OCI-LY7 (cell line): ENCODE results near the gene CHSY3. TPM values are rescaled to one million over a fixed set of nuclear protein-coding genes. Genes with fewer than 3 reads are reported as not detected.

Experiments
- BruUV-seq: library from RNA; stranded (reverse); fragments of 400-500 nt; replicated peaks from 2 replicates; lab custom pipeline; 2021; lab: Mats Ljungman, UMichigan
- CTCF ChIA-PET: fragments of 300-600 bp; sonication (Branson Sonifier 250); formaldehyde crosslinking; loops from one replicate; lab custom pipeline; 2022; ENCODE audit warnings: antibody characterized with exemption; ENCODE audit not compliant: unreplicated experiment; lab: Charles Lee
- POLR2A ChIA-PET: fragments of 300-600 bp; sonication (Branson Sonifier 250); formaldehyde crosslinking; loops from one replicate; lab custom pipeline; 2022; ENCODE audit warnings: antibody characterized with exemption; lab: Charles Lee
- DNase-seq: peaks from one replicate; pipeline ENCODE4 v3.0.0-alpha.2; 2015; ENCODE audit warnings: low spot score
- H2AFZ ChIP-seq: fragments of 200-600 bp; sonication (generic), shearing (Covaris generic); 2 replicates; pipeline ENCODE4 v1.6.1; 2014; ENCODE audit warnings: mild to moderate bottlenecking, antibody characterized with exemption, low read length, moderate library complexity
- H3K27ac ChIP-seq: fragments of 200-600 bp; sonication (generic); 2 replicates; pipeline ENCODE4 v1.5.1; 2014; ENCODE audit warnings: mixed run types, low read depth, mild to moderate bottlenecking, moderate library complexity, low read length, inconsistent platforms; ENCODE audit not compliant: poor library complexity, severe bottlenecking
- H3K36me3 ChIP-seq: fragments of 200-600 bp; sonication (generic); 2 replicates; pipeline ENCODE4 v1.6.1; 2014; ENCODE audit warnings: mild to moderate bottlenecking, antibody characterized with exemption, low read length, moderate library complexity, mixed read lengths; ENCODE audit not compliant: insufficient read depth
- H3K4me1 ChIP-seq: fragments of 200-600 bp; sonication (generic); 2 replicates; pipeline ENCODE4 v1.5.1; 2014; ENCODE audit warnings: mild to moderate bottlenecking, low read length; ENCODE audit not compliant: insufficient read depth, poor library complexity, severe bottlenecking
- H3K4me2 ChIP-seq: fragments of 200-600 bp; sonication (generic); 2 replicates; pipeline ENCODE4 v1.6.1; 2014; ENCODE audit warnings: mild to moderate bottlenecking, low read length
- H3K4me3 ChIP-seq: fragments of 200-600 bp; sonication (generic); 2 replicates; pipeline ENCODE4 v1.5.1; 2014; ENCODE audit warnings: mild to moderate bottlenecking, low read depth, low read length; ENCODE audit not compliant: poor library complexity, severe bottlenecking
- H3K79me2 ChIP-seq: fragments of 200-600 bp; sonication (generic); 2 replicates; pipeline ENCODE4 v1.6.1; 2016; ENCODE audit warnings: low read depth, mild to moderate bottlenecking, low read length, moderate library complexity, mixed read lengths; ENCODE audit not compliant: insufficient read depth
- H3K9me2 ChIP-seq: fragments of 200-600 bp; sonication (generic); 2 replicates; pipeline ENCODE4 v1.6.1; 2016; ENCODE audit warnings: mild to moderate bottlenecking, low read length, mixed read lengths; ENCODE audit not compliant: insufficient read depth
- H3K9me3 ChIP-seq: fragments of 200-600 bp; sonication (generic); 2 replicates; pipeline ENCODE4 v1.6.1; 2014; ENCODE audit warnings: mild to moderate bottlenecking, mixed run types, low read length, mixed read lengths
- H4K20me1 ChIP-seq: fragments of 200-600 bp; sonication (generic); 2 replicates; pipeline ENCODE4 v1.6.1; 2014; ENCODE audit warnings: mild to moderate bottlenecking, antibody characterized with exemption, low read length, moderate library complexity, mixed read lengths; ENCODE audit not compliant: insufficient read depth
- CTCF ChIP-seq: fragments of 200-600 bp; sonication (generic); conservative IDR thresholded peaks from 2 replicates; pipeline ENCODE4 v1.5.1; 2014; ENCODE audit warnings: mild to moderate bottlenecking, antibody characterized with exemption, low read length, moderate library complexity, mixed read lengths
- EZH2phosphoT487 ChIP-seq: fragments of 200-600 bp; sonication (generic); IDR thresholded peaks from 2 replicates; pipeline ENCODE4 v1.6.1; 2018; ENCODE audit warnings: low read depth, borderline replicate concordance, mild to moderate bottlenecking, mixed run types, antibody characterized with exemption, low read length, moderate library complexity, mixed read lengths
- intact Hi-C: fragments of 100-400 bp; cut with micrococcal nuclease; formaldehyde crosslinking; loops from one replicate; pipeline ENCODE4 v1.10.0; 2022; ENCODE audit not compliant: unreplicated experiment
- total RNA-seq, 2 experiments: library from RNA; depleted of rRNA in 1 of 2; stranded (reverse); fragments of >200 nt in 1 of 2; shearing (Covaris generic) in 1 of 2; gene quantifications; 2 replicates each; pipeline ENCODE4 v1.2.3, GENCODE V29; 2014 to 2022

The CHSY3 gene
- total RNA-seq, 2 experiments from 2014 or later = not detected

- H3K79me2 ChIP-seq = no peaks in the 10 kb centered on the region
- ChIA-PET POLR2A (no interaction called here), CTCF (no interaction called here)
- H3K9me3 ChIP-seq = no peaks in the 10 kb centered on the region
- no peaks in the 10 kb centered on the region for H3K4me1 ChIP-seq
- no peak overlapping the region for H3K4me3 ChIP-seq
- H3K36me3 ChIP-seq = no peaks in the 10 kb centered on the region
- DNase-seq = no peak
- H2AFZ ChIP-seq = no peak overlapping the region
- no peaks in the 10 kb centered on the region for H3K9me2 ChIP-seq
- intact Hi-C loops = no loop called here
- H3K4me2 ChIP-seq = no peak overlapping the region
- no peak overlapping the region for H3K27ac ChIP-seq
- no peaks in the 10 kb centered on the region for H4K20me1 ChIP-seq
- no peak for TF ChIP-seq CTCF
- TF ChIP-seq EZH2phosphoT487 = no peak
- BruUV-seq = no TSS peak
These were observed 56.6 kb downstream of the CHSY3 start for GRCh38 chr5:129960831-129961230.

DNA sequence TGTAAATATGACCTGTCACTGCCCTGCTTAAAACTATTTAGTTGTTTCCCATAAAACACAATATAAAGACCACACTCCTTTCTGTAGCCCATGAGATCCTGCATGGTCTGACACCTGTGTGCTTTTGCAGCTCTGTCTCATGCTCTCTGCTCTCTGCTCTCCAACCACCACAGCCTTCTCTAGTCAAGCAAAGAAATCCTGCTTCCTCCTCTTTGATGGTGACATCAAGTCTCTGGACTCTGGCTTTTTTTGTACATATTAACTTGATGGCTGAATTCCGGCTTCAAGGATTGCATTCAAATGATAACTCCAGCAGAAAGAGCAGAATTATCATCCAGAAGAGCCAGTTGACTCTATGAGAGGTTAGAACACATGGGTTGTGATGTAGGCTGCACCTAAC, 58.2 kb downstream of the CHSY3 start:
- H3K4me2 ChIP-seq = no peak overlapping the region
- intact Hi-C loops = no loop called here
- no peak for DNase-seq
- H3K4me3 ChIP-seq = no peak overlapping the region
- ChIA-PET CTCF (no interaction called here), POLR2A (no interaction called here)
- no peaks in the 10 kb centered on the region for H3K9me2 ChIP-seq
- no peak overlapping the region for H2AFZ ChIP-seq
- no peaks in the 10 kb centered on the region for H3K79me2 ChIP-seq
- no peaks in the 10 kb centered on the region for H3K9me3 ChIP-seq
- no TSS peak for BruUV-seq
- no peaks in the 10 kb centered on the region for H4K20me1 ChIP-seq
- no peak overlapping the region for H3K27ac ChIP-seq
- TF ChIP-seq CTCF (no peak), EZH2phosphoT487 (no peak)
- H3K4me1 ChIP-seq = no peaks in the 10 kb centered on the region
- H3K36me3 ChIP-seq = no peaks in the 10 kb centered on the region

GRCh38 chr5:129963359-129963758, 59.1 kb downstream of the CHSY3 start:
- Histone ChIP-seq H4K20me1 (no peaks in the 10 kb centered on the region), H2AFZ (no peak overlapping the region), H3K4me1 (no peaks in the 10 kb centered on the region), H3K27ac (no peak overlapping the region), H3K4me2 (no peak overlapping the region), H3K9me3 (no peaks in the 10 kb centered on the region), H3K4me3 (no peak overlapping the region), H3K36me3 (no peaks in the 10 kb centered on the region), H3K9me2 (no peaks in the 10 kb centered on the region), H3K79me2 (no peaks in the 10 kb centered on the region)
- CTCF ChIA-PET = no interaction called here
- POLR2A ChIA-PET = no interaction called here
- TF ChIP-seq EZH2phosphoT487 = no peak
- no peak for TF ChIP-seq CTCF
- intact Hi-C loops = no loop called here
- no peak for DNase-seq
- no TSS peak for BruUV-seq
